RWPE2 (cell line): ENCODE measurements around the gene EIF2A.
A peak's percentile ranks its signal among the peaks of the same experiment; 100 is the strongest.

Source experiments
- ATAC-seq: fragments of 200-7000 bp; cut with Tn5 transposase; 3 replicates; pipeline ENCODE4 v1.9.1; 2021; ENCODE audit warnings: low read depth
- DNase-seq: peaks from one replicate; pipeline ENCODE4 v3.0.0-alpha.2; 2020; ENCODE audit warnings: low spot score
- H3K27ac ChIP-seq: fragments of 450-650 bp; 2 replicates; pipeline ENCODE4 v1.5.1; 2017; ENCODE audit warnings: mild to moderate bottlenecking; ENCODE audit not compliant: poor library complexity, severe bottlenecking
- H3K27me3 ChIP-seq: fragments of 250-450 bp; sonication (Bioruptor Pico); 2 replicates; pipeline ENCODE4 v1.5.1; 2021; ENCODE audit warnings: mild to moderate bottlenecking, moderate library complexity; ENCODE audit not compliant: insufficient read depth, poor library complexity, severe bottlenecking
- H3K36me3 ChIP-seq: fragments of 250-450 bp; sonication (Bioruptor Pico); 2 replicates; pipeline ENCODE4 v1.5.1; 2020; ENCODE audit warnings: low read depth, mild to moderate bottlenecking, moderate library complexity
- H3K4me1 ChIP-seq: fragments of 250-450 bp; sonication (Bioruptor Pico); 2 replicates; pipeline ENCODE4 v1.5.1; 2021; ENCODE audit warnings: mild to moderate bottlenecking, moderate library complexity; ENCODE audit not compliant: insufficient read depth, poor library complexity, severe bottlenecking
- H3K4me3 ChIP-seq: fragments of 250-450 bp; sonication (Bioruptor Pico); 2 replicates; pipeline ENCODE4 v1.5.1; 2021; ENCODE audit warnings: mild to moderate bottlenecking, moderate library complexity; ENCODE audit not compliant: severe bottlenecking
- H3K9me3 ChIP-seq: fragments of 250-450 bp; sonication (Bioruptor Pico); 2 replicates; pipeline ENCODE4 v1.5.1; 2021; ENCODE audit warnings: mild to moderate bottlenecking, moderate library complexity; ENCODE audit not compliant: severe bottlenecking
- CTCF ChIP-seq: fragments of 450-650 bp; IDR thresholded peaks from one replicate; pipeline ENCODE4 v1.5.1; 2017; ENCODE audit warnings: mild to moderate bottlenecking, moderate library complexity; ENCODE audit not compliant: poor library complexity, severe bottlenecking

Gene EIF2A

DNA sequence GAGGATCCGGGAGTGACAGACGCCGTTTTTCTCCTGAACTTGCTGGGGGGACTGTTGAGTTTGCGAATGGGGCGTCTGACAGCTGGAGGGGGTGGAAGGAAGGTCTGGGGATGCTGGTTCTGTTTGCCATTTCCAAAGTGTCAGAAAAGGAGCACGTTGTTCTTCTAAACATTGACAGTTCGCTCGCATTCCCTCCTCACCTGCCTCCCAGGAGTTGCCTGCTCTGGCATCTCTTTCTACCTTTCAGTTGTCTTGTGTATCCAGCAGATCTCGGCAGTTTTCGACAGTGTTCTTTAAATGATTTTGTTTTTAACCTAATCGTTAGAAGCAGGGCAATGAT lies 57.4 kb downstream of the EIF2A start:
- H3K36me3 ChIP-seq, result peaks cover 16% of the 10 kb centered on the region
- no peak for DNase-seq
- H3K9me3 ChIP-seq, result no peaks in the 10 kb centered on the region
- no peaks in the 10 kb centered on the region for H3K27me3 ChIP-seq
- peaks cover 37% of the 10 kb centered on the region for H3K4me1 ChIP-seq
- ATAC-seq, result 0 out of 3 replicates have a peak, but pooled peaks have one; percentile 1
- H3K27ac ChIP-seq, result peak overlapping the region; percentile 98
- TF ChIP-seq CTCF, result no peak
- H3K4me3 ChIP-seq, result peak overlapping the region; percentile 64

GRCh38 chr3:150605998-150606641 lies 59.5 kb downstream of the EIF2A start:
- TF ChIP-seq CTCF, result no peak
- no peak overlapping the region for H3K4me3 ChIP-seq
- H3K4me1 ChIP-seq, result peaks cover 17% of the 10 kb centered on the region

DNA sequence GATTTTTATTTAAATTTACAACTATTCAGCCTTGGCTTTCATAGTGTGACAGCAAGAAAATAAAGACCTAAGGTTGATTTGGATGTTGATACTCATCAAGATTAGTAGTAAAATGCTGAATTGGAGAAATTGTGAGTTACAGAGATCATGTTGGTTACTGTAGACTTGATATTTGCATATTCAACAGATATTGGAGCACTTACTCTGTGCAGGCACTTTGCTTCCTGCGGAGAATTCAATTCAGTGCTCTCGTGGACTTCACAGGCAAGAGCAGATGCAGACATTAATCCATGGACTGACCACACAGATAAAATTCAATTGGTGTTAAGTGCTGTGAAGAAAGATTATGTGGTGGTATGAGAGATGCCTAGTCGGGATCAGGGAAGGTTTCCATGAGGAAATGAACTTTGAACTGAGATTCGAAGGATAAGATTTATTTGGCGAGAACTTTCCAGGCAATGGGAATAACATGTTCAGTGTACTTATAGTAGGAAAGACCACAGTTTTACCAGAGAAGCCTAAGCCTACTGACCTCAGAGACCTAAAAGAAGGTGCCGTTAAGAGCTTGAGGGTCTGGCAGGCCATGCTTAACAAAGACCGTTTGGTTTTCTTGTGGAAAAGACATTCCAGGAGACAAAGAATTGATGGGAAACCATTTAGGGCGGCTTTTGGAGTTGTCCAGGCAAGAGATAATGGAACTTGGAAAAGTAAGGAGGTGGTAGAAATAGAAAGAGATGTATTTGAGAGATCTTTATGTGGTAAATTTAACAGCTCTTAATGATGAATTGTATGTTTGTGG lies 60.9 kb downstream of the EIF2A start:
- H3K4me3 ChIP-seq, result no peak overlapping the region
- no peak for DNase-seq
- no peak for TF ChIP-seq CTCF
- ATAC-seq, result no peak
- peaks cover 31% of the 10 kb centered on the region for H3K36me3 ChIP-seq
- H3K27ac ChIP-seq, result no peak overlapping the region
- no peaks in the 10 kb centered on the region for H3K9me3 ChIP-seq
- H3K27me3 ChIP-seq, result no peaks in the 10 kb centered on the region
- peaks cover 14% of the 10 kb centered on the region for H3K4me1 ChIP-seq

More at GRCh38 chr3:150605998-150606641, 59.5 kb downstream of the EIF2A start:
- DNase-seq (no peak), ATAC-seq (no peak)
- Histone ChIP-seq H3K27me3 (no peaks in the 10 kb centered on the region), H3K36me3 (peaks cover 22% of the 10 kb centered on the region), H3K9me3 (no peaks in the 10 kb centered on the region), H3K27ac (no peak overlapping the region)

- Histone ChIP-seq H3K36me3 (peaks cover 36% of the 10 kb centered on the region), H3K4me1 (peaks cover 14% of the 10 kb centered on the region), H3K4me3 (no peak overlapping the region), H3K27me3 (no peaks in the 10 kb centered on the region), H3K27ac (no peak overlapping the region), H3K9me3 (no peaks in the 10 kb centered on the region)
- ATAC-seq (no peak), DNase-seq (no peak)
- no peak for TF ChIP-seq CTCF
These were observed 63.4 kb downstream of the EIF2A start for GRCh38 chr3:150609988-150610387.

GRCh38 chr3:150610785-150611184 lies 64.2 kb downstream of the EIF2A start:
- Histone ChIP-seq H3K27me3 (no peaks in the 10 kb centered on the region), H3K9me3 (no peaks in the 10 kb centered on the region), H3K36me3 (peaks cover 39% of the 10 kb centered on the region), H3K27ac (no peak overlapping the region), H3K4me3 (no peak overlapping the region), H3K4me1 (peaks cover 6% of the 10 kb centered on the region)
- no peak for TF ChIP-seq CTCF
- DNase-seq (no peak), ATAC-seq (no peak)
